KBM-7 (cell line): Measurements from ENCODE around the gene MRS2.
A peak's percentile ranks its signal among the peaks of the same experiment; 100 is the strongest.
"Not testable (repeated sequence)": the region's sequence is repeated elsewhere in the genome, so short reads cannot be mapped to it uniquely, and the experiment has no call there.

ENCODE experiments used
- DNase-seq: peaks from one replicate; pipeline ENCODE4 v3.0.0-alpha.2; 2015
- in situ Hi-C: fragments of 300-500 bp; cut with MboI; formaldehyde crosslinking; loops from 2 replicates; pipeline ENCODE4 v1.14.3; 2020; ENCODE audit warnings: low sequenced_read_pairs, low pct_unique_long_range_greater_than_20kb, mixed read lengths

The MRS2 gene, protein sequence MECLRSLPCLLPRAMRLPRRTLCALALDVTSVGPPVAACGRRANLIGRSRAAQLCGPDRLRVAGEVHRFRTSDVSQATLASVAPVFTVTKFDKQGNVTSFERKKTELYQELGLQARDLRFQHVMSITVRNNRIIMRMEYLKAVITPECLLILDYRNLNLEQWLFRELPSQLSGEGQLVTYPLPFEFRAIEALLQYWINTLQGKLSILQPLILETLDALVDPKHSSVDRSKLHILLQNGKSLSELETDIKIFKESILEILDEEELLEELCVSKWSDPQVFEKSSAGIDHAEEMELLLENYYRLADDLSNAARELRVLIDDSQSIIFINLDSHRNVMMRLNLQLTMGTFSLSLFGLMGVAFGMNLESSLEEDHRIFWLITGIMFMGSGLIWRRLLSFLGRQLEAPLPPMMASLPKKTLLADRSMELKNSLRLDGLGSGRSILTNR

DNA sequence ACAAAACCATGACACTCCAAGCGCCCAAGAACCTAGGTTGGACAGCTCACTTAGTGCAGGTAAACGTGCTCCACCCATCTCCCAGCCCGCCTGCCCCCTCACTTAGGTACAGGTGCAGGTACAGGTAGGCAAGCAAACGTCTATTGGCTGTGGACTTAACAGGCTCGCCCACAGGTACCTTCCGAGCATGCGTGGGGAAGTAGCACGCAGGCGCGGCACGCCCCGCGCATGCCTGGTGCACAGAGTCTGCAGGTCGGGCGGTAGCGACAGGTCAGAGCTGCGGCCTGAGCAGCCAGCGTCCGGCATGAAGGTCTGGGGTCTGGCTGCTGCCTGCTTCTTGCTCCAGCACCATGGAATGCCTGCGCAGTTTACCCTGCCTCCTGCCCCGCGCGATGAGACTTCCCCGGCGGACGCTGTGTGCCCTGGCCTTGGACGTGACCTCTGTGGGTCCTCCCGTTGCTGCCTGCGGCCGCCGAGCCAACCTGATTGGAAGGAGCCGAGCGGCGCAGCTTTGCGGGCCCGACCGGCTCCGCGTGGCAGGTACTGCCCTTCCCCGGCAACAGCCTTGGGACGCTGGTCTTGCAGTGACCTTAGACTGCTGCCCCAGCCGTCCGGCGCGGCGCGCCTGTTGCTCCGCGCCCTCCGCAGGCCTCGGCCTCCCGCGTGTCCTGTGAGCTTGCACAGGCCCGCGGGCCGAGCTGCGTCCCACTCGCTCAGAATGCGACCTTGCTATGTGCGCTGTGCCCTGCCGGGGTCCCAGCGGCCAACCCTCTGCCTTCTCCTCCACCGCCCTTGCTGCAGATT, at the start of gene MRS2:
Gene MRS2 (plus strand): TSS at position 240 of the 804 bp plus-strand sequence. CDS start 111 bp downstream, at position 351.
- peak; percentile 78 for DNase-seq
- in situ Hi-C loops, result no loop called here

DNA sequence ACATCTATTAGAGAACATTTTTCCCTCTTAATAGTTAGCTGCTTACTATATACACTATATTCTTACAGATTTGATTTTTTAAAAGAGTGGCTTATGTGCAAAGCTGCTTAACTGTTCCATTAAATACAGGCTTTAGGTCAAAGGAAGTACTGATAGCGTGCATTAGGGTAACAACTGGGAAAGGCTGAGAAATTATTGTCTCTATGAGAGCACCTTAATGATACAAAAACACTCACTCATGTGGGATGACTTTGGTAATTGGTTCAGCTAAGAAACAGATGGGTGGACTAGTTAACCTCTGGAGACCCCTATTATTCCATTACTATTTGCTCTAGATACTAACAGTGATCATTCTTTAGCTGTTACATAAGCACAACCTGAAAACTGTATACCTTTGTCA, 48.9 kb upstream of the MRS2 start:
- no peak for DNase-seq
- in situ Hi-C loops, result no loop called here

GRCh38 chr6:24355393-24355792, 47.3 kb upstream of the MRS2 start:
- in situ Hi-C loops, result no loop called here
- no peak for DNase-seq

DNA sequence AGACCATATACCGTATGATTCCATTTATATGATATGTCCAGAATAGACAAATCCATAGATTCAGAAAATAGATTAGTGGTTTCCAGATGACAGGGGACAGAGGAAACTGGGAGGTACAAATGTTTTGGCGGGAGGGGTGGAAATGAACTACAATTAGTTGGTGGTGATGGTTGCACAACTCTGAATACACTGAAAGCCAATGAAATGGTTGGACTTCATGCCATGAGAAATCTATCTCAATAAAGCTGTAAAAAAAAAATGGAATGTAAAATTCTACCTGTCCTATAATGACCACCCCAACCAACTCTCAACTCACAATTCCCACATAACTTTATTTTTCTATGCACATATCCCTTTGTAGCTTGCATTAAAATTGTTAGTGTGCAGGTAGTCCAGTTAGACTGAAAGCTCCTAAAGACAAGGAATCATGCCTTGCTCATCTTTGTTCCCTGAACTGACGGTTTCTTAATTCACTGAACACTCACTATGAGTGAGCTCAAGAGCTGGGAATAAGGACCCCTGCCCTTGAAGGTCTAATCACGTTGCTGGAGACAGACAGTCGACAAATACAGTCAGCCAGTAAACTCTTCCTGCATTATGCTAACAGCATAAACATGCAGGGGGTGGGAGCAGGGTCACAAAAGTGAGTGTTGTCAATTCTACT, 46.3 kb upstream of the MRS2 start:
- in situ Hi-C loops, result no loop called here
- no peak for DNase-seq

DNA sequence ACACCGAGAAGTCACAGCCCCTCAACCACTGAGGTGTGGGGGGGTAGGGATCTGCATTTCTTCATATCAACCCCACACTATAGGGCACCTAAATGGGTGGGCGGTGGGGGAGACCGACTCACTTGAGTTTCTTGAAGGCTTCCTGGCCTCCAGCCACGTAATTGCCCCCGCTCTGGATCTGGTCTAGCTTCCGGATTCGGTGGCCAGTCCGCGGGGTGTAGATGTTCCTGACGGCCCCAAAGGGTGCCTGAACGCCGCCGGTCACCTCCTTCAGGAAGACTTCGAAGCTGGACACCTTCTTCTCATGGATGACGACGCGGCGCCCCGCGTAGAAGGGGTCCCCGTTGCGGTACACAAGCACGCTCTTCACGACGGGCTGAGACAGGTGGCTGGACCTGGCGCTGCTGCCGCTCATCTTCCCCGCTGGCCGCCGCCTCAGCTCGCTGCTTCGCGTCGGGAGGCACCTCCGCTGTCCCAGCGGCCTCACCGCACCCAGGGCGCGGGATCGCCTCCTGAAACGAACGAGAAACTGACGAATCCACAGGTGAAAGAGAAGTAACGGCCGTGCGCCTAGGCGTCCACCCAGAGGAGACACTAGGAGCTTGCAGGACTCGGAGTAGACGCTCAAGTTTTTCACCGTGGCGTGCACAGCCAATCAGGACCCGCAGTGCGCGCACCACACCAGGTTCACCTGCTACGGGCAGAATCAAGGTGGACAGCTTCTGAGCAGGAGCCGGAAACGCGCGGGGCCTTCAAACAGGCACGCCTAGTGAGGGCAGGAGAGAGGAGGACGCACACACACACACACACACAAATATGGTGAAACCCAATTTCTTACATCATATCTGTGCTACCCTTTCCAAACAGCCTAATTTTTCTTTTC, 45.2 kb upstream of the MRS2 start, which contains the start of gene DCDC2:
Gene DCDC2 (minus strand): TSS at position 724 of the 883 bp plus-strand sequence. CDS start 309 bp downstream, at position 415.
- no peak for DNase-seq
- in situ Hi-C loops, result no loop called here

GRCh38 chr6:24358219-24358821, 44.4 kb upstream of the MRS2 start:
- in situ Hi-C loops, result no loop called here

DNA sequence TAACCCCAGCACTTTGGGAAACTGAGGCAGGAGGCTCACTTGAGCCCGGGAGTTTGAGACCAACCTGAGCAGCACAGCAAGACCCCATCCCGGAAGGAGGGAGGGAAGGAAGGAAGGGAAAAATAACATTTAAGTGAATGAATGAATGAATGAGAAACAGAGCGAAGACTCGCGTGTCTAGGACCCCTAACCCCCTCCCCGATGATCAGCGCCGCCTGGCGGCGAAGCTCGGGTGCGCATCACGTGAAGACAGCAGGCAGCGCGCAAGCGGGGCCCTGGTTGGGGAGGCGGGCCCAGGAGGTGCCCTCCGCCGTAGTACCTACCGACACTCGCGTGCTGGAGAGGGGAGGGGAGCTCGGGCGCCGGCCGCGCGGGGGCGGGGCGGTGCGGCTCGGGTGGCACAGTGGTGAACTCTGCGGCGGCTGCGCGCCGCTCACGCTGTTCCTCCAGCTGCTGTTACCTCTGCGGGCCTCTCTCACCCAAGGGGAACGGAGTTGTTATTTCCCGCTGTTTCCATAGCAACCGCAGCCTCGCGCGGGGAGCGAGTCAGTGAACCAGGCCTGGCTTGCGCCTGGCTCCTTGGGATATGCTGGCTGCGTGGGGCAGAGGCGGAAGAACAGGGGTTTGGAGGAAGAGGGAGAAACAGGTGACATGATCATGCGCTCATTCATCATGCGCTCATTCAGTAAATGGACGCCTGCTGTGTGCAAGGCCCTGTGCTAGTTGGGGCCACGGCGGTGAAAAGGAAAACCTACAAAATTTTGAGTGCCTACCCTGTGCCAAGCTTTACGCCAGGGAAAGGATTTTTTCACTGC, 42.9 kb upstream of the MRS2 start:
- in situ Hi-C loops, result no loop called here
- DNase-seq, result peak; percentile 95

More at GRCh38 chr6:24358219-24358821, 44.4 kb upstream of the MRS2 start:
- DNase-seq, result peak; percentile 21

DNA sequence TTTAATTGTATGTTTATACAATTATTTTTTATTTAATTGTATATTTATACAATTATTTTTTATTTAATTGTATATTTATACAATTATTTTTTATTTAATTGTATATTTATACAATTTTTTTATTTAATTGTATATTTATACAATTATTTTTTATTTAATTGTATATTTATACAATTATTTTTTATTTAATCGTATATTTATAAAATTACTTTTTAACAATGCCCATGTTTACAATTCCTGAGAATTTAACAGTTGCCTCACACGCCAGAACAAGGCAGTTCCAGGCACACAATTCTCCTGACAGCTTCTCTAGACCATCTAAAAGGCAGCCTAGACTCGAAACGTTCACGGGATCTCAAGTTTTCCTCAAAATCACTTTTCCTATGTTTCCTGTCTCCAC, 40.4 kb upstream of the MRS2 start:
- in situ Hi-C loops, result not testable (repeated sequence)

GRCh38 chr6:24365103-24365633, 37.6 kb upstream of the MRS2 start:
- DNase-seq, in situ Hi-C loops: not testable (repeated sequence)

More for the DNA sequence above, 40.4 kb upstream of the MRS2 start:
- DNase-seq, result not testable (repeated sequence)

- DNase-seq, result no peak
- in situ Hi-C loops, result no loop called here
These were observed 28.1 kb upstream of the MRS2 start for GRCh38 chr6:24374612-24375011.

- in situ Hi-C loops, result no loop called here
- no peak for DNase-seq
These were observed 25.9 kb upstream of the MRS2 start for GRCh38 chr6:24376871-24377270.

DNA sequence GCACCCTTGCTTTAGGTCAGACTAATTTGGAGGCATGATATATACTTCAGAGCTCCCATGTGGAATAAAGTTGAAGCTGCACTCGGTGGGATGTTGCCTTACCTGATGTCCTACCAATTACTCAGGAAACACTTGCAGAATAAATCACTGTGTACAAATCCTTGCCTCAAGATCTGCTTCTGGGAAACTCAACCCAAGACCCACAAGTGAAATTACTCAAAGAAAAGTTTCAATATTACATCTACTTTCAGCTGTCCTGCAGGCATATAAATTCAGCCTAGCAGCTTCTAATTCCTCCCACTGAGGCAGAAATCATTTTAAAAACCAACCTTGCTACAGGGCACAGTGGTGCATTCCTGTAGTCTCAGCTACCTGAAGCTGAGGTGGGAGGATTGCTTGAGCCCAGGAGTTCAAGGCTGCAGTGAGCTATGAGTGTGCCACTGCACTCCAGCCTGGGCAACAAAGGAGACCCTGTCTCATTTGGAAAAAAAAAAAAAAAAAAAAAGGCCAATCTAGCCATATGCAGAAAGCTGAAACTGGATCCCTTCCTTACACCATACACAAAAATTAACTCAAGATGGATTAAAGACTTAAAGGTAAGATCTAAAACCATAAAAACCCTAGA, 24.2 kb upstream of the MRS2 start:
- in situ Hi-C loops, result no loop called here
- DNase-seq, result no peak

DNA sequence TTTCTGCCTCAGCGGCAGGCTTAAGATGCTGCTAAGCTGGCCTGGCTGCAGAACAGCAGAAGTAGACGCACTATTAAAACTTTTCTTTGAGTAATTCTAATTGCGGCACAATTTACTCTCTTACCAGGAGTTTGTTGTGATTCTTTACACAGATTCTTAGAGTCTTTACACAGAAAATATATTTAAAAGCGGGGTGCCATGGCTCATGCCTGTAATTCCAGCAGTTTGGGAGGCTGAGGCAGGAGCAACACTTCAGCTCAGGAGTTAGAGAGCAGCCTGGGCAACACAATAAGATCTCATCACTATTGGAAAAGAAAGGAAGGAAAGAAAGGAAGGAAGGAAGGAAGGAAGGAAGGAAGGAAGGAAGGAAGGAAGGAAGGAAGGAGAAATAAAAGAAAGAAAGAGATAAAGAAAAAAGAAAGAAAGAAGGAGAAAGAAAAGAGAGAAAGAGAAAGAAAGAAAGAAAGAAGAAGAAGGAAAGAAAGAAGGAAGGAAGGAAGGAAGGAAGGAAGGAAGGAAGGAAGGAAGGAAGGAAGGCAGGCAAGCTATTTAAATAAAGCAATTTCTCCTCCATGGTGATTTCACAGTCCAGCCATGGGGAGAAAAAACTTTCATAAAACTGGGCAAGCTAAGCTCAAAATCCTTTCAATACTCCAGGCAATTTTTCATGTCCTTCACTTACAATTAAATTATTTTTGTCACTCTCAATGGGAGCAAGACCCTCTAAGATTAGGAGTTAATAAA, 21.1 kb upstream of the MRS2 start:
- in situ Hi-C loops, result no loop called here
- no peak for DNase-seq

DNA sequence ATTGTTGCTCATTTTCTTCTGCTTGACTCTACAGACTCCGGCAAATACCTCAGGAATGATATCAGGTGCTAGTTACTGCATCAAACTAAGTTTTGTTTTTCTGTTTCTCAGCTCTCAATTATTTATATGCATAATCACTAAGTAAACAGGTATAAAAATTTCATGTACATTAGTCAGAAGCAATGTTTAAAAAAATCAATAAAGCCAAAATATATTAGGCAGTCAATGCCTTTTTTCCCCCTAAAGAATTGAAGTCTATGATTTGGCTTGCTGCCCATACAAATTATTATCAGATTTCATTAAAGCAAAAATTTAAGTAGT, 20.6 kb upstream of the MRS2 start:
- no peak for DNase-seq
- in situ Hi-C loops, result no loop called here

- DNase-seq, in situ Hi-C loops: not testable (repeated sequence)
These were observed 19.7 kb upstream of the MRS2 start for GRCh38 chr6:24382891-24383494.
